ENCODE data around the gene NANOGP8.

- TF ChIP-seq, protein P1, sequence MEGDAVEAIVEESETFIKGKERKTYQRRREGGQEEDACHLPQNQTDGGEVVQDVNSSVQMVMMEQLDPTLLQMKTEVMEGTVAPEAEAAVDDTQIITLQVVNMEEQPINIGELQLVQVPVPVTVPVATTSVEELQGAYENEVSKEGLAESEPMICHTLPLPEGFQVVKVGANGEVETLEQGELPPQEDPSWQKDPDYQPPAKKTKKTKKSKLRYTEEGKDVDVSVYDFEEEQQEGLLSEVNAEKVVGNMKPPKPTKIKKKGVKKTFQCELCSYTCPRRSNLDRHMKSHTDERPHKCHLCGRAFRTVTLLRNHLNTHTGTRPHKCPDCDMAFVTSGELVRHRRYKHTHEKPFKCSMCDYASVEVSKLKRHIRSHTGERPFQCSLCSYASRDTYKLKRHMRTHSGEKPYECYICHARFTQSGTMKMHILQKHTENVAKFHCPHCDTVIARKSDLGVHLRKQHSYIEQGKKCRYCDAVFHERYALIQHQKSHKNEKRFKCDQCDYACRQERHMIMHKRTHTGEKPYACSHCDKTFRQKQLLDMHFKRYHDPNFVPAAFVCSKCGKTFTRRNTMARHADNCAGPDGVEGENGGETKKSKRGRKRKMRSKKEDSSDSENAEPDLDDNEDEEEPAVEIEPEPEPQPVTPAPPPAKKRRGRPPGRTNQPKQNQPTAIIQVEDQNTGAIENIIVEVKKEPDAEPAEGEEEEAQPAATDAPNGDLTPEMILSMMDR (IDR thresholded peaks at IDR 0.05), result no peak
- no peak for TF ChIP-seq POLR2A (IDR thresholded peaks at IDR 0.05)
Measured at GRCh38 chr15:35120173-35120572, 35.1 kb upstream of the NANOGP8 start.
